GM10266 (cell line): ENCODE measurements around the gene ACIN1.

Source experiments
- DNase-seq: peaks from one replicate; pipeline ENCODE4 v3.0.0; 2012; ENCODE audit errors: extremely low spot score
- TF ChIP-seq, protein P1 (sequence below): IDR thresholded peaks from 2 replicates; pipeline ENCODE4 v1.5.1; 2012; ENCODE audit warnings: mild to moderate bottlenecking, low read depth; ENCODE audit not compliant: control insufficient read depth, insufficient read depth; ENCODE audit errors: missing control alignments

The ACIN1 gene

DNA sequence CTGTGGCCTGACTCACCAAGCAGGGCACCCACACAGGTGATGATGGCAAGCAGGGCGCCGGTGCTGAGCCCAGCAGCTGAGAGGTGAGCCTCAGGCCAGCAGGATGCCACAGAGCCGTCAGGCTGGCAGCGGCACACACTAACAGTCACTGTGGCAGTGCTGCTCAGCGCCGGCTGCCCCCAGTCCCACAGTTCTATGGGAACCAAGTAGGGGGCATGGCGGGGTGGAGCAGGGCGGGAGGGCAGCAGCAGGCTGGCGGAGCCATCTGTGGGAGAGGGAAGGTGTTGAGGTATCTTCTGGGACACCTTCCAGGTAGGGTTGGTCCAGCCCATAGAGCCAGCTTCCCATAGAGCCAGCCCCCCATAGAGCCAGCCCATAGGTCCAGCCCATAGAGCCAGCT lies 45.9 kb downstream of the ACIN1 start:
- DNase-seq, result no peak
- TF ChIP-seq, protein P1, sequence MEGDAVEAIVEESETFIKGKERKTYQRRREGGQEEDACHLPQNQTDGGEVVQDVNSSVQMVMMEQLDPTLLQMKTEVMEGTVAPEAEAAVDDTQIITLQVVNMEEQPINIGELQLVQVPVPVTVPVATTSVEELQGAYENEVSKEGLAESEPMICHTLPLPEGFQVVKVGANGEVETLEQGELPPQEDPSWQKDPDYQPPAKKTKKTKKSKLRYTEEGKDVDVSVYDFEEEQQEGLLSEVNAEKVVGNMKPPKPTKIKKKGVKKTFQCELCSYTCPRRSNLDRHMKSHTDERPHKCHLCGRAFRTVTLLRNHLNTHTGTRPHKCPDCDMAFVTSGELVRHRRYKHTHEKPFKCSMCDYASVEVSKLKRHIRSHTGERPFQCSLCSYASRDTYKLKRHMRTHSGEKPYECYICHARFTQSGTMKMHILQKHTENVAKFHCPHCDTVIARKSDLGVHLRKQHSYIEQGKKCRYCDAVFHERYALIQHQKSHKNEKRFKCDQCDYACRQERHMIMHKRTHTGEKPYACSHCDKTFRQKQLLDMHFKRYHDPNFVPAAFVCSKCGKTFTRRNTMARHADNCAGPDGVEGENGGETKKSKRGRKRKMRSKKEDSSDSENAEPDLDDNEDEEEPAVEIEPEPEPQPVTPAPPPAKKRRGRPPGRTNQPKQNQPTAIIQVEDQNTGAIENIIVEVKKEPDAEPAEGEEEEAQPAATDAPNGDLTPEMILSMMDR, result no peak

DNA sequence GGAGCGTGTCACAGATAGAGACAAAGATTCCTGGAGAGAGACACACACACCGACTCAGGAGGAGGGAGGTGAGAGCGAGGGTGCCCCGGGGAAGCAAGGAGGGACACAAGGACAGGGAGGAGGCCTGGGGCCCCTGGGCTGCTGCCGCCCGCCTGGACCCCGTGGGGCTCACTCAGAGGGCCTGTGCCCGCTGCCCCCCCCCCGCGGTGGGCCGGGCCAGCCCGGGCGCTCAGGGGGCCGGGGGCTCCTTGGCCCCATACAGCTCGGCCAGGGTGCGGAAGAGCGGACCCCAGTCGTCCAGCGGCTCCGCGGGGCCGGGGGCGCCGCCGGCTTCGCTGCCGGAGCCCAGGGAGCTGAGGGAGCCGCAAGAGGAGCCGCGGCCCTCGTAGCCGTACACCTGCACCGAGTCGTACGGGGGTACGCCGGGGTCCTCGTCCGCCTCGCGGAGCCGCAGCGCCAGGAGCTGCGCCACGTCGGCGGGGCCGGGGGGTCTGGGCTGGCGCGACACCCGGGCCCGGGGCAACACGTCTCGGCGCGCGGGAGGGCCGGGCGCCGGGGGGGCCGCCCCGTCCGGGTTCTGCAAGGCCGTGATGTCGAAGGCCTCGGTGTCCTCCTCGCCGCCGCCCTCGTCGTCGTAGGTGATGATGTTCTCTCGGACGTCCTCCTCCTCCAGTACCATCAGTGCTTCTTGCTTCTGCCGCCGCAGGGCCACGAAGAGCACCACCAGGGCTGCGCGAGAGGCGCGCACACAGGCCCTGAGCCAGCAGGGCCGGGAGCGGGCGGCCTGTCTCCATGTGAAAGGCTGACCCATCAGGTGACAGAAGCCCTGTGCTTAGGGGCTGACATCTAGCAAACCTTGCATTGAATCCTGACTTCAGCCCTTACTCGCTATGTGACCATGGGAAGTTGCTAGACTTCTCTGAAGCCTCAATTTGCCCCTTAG lies 46.9 kb downstream of the ACIN1 start:
- TF ChIP-seq, protein P1, result no peak
- no peak for DNase-seq

DNA sequence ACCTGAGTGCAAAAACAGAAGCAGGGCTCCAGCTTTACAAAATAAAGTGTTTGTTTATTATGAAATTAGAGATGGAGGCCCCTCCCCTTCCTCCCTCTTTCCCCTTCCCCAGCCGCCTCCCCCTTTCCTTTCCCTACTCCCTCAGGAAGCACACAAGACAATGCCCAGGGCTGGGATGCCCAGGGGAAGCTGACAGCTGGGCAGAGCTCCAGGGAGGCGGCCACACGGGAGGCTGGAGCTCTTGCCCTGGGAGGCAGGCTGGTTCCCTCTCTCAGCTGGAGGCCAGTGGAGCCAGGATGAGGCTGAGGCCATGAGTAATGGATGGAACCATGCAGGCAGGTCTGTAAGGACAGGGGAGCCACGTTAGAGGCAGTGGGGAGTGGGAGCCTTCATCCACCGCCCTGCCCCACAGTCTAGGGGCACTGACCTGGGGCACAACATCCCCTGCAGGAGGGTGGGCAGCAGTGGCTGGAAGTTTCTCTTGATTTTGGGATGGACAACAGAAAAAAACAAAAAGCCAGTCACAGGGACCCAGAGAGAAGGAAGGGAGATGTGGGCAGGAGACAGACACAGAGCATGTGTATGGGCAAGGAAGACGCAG lies 47.8 kb downstream of the ACIN1 start:
- TF ChIP-seq, protein P1, result no peak
- no peak for DNase-seq

DNA sequence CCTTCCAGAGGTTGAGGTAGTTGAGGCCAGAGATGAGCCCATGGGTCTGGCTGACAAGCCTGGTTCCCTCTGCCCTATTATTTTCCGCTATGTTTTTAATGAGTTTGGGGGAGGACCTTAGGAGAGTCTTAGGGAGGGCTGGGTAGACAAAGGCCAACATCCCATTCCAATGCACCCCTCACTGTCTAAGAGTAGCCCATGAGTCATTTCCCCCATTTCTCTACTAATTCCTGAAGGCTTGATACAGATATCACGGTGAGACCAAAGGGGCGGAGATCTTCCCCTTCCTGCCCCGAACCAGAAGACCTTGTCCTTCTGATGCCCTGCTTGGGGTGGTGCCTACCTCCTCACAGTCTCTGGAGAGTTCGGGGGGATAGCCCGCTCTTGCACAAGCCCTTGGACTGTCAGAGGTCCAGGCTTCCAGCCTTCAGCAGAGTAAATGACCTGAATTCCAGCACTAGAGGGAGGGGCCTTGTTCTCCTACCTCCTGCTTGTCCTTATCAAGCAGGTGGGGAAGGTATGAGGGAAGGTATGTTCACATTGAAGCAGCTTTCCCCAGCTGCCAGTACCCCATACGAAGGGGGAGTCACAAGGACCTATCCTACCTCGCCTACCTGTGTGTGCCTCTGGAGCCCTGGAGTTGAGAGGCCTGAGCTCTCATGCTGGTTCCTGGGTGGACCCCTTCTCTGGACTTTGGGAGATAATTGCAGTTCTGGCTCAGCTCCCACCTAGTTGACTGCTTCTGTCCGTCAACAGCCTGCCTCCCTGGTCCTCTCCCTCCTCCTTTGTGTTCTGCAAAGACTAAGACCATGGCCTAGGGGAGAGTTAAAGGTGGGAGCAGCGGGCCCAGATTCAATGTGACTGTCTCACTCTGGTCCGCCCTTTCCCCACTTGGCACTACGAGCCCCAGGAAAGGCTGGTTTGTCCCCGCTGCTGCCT lies 49.2 kb downstream of the ACIN1 start:
- no peak for DNase-seq
- TF ChIP-seq, protein P1, result no peak

DNA sequence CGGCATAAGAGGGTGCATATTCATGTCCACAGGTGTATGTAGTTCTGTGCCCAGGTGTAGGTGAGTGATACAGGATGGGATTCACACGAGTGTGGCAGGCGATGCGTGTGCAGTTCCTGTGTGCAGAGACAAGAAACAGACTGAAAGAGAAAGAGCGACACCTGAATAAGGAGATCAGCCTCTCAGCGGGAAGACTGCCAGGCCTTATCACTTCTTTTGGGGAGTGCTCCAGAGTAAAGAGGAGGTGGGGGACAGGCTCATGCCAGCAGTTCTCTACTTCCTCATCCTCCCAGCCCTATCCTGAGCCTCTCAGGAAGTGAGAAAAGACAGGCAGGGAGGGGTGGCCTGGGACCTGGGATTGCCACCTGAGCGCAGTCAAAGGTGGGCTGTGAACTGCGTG lies 50.1 kb downstream of the ACIN1 start:
- no peak for DNase-seq
- TF ChIP-seq, protein P1, result no peak

DNA sequence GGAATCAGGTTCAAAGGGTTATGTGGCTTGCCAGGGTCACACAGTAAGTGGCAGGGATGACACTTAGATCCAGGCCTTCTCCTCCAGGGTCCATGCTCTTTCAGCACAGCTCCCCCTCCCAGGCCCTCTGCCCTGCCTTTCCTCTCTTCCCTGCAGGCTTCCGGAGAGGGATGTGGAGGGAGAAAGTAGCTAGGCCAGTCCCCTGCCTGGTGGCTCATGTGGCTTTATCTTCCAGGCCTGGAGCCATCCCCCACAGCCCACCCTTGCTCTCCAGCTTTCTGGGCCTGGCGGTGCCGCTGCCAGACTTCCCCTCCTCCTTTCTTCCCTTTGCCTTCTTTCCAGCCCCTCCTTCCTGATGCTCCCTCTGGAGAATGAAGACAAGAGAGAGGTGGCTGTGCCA lies 51.2 kb downstream of the ACIN1 start:
- DNase-seq, result no peak
- TF ChIP-seq, protein P1, result no peak
